PC-9 (cell line): ENCODE data around the gene MROH9.
A peak's percentile ranks its signal among the peaks of the same experiment; 100 is the strongest.

Experiments used
- EZH2 ChIP-seq: fragments of 200-600 bp; sonication (generic); IDR thresholded peaks from 2 replicates; pipeline ENCODE4 v1.8.0; 2017; ENCODE audit warnings: antibody characterized with exemption, low read depth
- TF ChIP-seq, protein P1 (sequence below): fragments of 200-600 bp; sonication (generic); conservative IDR thresholded peaks from 2 replicates; pipeline ENCODE4 v1.6.1; 2017; ENCODE audit warnings: mixed run types, antibody characterized with exemption, mild to moderate bottlenecking, moderate library complexity

GRCh38 chr1:170929835-170930554, 5.3 kb upstream of the MROH9 start:
- TF ChIP-seq, protein P1, sequence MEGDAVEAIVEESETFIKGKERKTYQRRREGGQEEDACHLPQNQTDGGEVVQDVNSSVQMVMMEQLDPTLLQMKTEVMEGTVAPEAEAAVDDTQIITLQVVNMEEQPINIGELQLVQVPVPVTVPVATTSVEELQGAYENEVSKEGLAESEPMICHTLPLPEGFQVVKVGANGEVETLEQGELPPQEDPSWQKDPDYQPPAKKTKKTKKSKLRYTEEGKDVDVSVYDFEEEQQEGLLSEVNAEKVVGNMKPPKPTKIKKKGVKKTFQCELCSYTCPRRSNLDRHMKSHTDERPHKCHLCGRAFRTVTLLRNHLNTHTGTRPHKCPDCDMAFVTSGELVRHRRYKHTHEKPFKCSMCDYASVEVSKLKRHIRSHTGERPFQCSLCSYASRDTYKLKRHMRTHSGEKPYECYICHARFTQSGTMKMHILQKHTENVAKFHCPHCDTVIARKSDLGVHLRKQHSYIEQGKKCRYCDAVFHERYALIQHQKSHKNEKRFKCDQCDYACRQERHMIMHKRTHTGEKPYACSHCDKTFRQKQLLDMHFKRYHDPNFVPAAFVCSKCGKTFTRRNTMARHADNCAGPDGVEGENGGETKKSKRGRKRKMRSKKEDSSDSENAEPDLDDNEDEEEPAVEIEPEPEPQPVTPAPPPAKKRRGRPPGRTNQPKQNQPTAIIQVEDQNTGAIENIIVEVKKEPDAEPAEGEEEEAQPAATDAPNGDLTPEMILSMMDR = peak; percentile 80
- TF ChIP-seq EZH2 = no peak
